Measurements from ENCODE around the gene NTM.

Gene NTM

DNA sequence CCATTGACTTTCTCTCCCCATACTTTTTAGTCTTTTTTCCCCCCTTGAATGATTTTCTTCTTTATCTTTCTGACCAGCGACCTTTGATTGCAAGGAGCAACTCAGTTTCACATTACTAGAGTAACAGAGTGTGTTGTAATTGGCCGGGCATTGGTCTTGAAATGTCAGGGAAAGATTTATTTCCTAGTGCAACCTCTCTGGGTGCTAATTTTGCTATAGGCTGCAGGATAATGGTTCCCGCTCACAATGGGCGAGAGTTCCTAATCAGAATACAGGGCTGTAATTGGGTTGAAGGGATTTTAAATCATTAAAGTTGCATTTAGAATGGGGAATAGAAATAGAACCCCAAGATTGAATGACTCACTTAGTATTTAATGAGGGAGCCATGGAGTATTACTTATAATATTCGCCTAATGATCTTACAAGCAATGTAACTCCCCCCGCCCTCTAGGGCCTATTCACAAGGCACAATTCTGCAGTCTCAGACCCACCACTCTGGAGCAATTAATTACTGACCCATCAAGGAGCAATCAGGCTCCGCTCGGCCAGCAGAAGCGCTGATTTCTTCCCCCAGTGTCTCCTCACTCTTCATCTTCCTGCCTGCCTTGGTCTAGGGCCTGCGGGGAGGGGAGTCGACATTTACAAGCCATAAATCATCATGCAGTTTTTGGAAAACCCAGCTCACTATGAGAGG is 725.9 kb downstream of the NTM start:
- Histone ChIP-seq H3K9me2 (replicated peaks; ENCODE audit: low read depth, low read length) (no peaks in the 10 kb centered on the region), H3K9ac (ENCODE audit: low read depth, low read length, poor library complexity, severe bottlenecking) (no peak overlapping the region)
- TF ChIP-seq, protein P1, sequence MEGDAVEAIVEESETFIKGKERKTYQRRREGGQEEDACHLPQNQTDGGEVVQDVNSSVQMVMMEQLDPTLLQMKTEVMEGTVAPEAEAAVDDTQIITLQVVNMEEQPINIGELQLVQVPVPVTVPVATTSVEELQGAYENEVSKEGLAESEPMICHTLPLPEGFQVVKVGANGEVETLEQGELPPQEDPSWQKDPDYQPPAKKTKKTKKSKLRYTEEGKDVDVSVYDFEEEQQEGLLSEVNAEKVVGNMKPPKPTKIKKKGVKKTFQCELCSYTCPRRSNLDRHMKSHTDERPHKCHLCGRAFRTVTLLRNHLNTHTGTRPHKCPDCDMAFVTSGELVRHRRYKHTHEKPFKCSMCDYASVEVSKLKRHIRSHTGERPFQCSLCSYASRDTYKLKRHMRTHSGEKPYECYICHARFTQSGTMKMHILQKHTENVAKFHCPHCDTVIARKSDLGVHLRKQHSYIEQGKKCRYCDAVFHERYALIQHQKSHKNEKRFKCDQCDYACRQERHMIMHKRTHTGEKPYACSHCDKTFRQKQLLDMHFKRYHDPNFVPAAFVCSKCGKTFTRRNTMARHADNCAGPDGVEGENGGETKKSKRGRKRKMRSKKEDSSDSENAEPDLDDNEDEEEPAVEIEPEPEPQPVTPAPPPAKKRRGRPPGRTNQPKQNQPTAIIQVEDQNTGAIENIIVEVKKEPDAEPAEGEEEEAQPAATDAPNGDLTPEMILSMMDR (conservative IDR thresholded peaks at IDR 0.05; ENCODE audit: low read length), result no peak
- TF ChIP-seq EZH2phosphoT487 (IDR thresholded peaks at IDR 0.05; ENCODE audit: borderline replicate concordance), result no peak

DNA sequence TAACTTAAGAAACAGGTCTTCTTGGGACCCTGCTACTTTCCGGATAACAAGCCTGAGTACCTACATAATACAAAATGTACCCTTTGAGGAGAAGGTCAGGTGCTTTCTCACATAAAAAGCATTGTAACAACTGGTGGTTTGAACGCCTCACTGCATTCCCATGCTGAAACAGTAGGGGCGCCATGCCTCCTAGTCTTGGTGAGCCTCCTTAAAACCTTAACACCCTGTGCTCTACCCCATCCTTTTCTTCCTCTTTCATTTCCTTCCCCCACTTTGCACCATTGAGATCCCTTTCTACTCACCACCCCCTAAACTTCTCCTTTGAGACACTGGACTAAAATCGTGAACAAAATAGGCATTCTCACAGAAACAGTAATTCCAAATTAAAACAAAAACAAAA is 729.3 kb downstream of the NTM start:
- Histone ChIP-seq H3K4me3 (ENCODE audit: low read length, poor library complexity, severe bottlenecking) (no peak overlapping the region), H3K4me2 (ENCODE audit: low read depth, low read length, poor library complexity, severe bottlenecking) (no peak overlapping the region), H3K9me2 (replicated peaks; ENCODE audit: low read depth, low read length) (no peaks in the 10 kb centered on the region), H2AFZ (ENCODE audit: low read length) (no peak overlapping the region), H3K4me1 (ENCODE audit: insufficient read depth, low read length, poor library complexity, severe bottlenecking) (peaks cover 13% of the 10 kb centered on the region), H3K27me3 (ENCODE audit: insufficient read depth, low read length, poor library complexity, severe bottlenecking) (no peaks in the 10 kb centered on the region), H3K9me3 (ENCODE audit: insufficient read depth, low read depth, low read length) (no peaks in the 10 kb centered on the region), H3F3A (ENCODE audit: low read depth) (no peaks in the 10 kb centered on the region), H4K20me1 (ENCODE audit: insufficient read depth, low read length, poor library complexity, severe bottlenecking) (no peaks in the 10 kb centered on the region), H3K36me3 (ENCODE audit: insufficient read depth, low read length) (no peaks in the 10 kb centered on the region), H3K79me2 (ENCODE audit: insufficient read depth, low read length) (no peaks in the 10 kb centered on the region), H3K9ac (ENCODE audit: low read depth, low read length, poor library complexity, severe bottlenecking) (no peak overlapping the region)
- TF ChIP-seq EZH2phosphoT487 (IDR thresholded peaks at IDR 0.05; ENCODE audit: borderline replicate concordance), result no peak
- TF ChIP-seq, protein P1 (conservative IDR thresholded peaks at IDR 0.05; ENCODE audit: low read length), result peak; percentile 72

More for the DNA sequence above, 725.9 kb downstream of the NTM start:
- H3K4me3 ChIP-seq (ENCODE audit: low read length, poor library complexity, severe bottlenecking), result no peak overlapping the region
- no peaks in the 10 kb centered on the region for H3F3A ChIP-seq (ENCODE audit: low read depth)
- no peaks in the 10 kb centered on the region for H3K79me2 ChIP-seq (ENCODE audit: insufficient read depth, low read length)
- H3K9me3 ChIP-seq (ENCODE audit: insufficient read depth, low read depth, low read length), result no peaks in the 10 kb centered on the region
- no peaks in the 10 kb centered on the region for H4K20me1 ChIP-seq (ENCODE audit: insufficient read depth, low read length, poor library complexity, severe bottlenecking)
- no peak overlapping the region for H2AFZ ChIP-seq (ENCODE audit: low read length)
- no peaks in the 10 kb centered on the region for H3K36me3 ChIP-seq (ENCODE audit: insufficient read depth, low read length)
- peaks cover 14% of the 10 kb centered on the region for H3K4me1 ChIP-seq (ENCODE audit: insufficient read depth, low read length, poor library complexity, severe bottlenecking)
- H3K4me2 ChIP-seq (ENCODE audit: low read depth, low read length, poor library complexity, severe bottlenecking), result no peak overlapping the region
- H3K27me3 ChIP-seq (ENCODE audit: insufficient read depth, low read length, poor library complexity, severe bottlenecking), result no peaks in the 10 kb centered on the region

DNA sequence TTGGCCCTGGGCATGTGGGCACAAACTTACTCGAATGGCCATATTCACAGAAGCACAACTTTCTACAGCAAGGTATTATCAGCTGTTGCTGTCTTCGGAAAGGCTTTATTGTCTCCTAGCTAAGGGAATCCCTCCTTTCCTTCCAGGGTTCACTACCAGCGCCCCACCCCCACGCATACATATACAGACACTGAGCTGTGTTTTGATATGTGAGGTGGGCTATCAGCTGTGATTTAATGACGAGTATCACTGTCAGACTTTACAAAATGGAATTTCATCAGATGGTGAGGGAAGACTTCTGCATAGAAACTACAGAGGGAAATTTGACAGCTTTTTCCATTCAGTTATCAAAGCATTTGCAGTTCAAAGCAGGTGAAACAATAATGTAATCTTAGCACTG is 730.2 kb downstream of the NTM start:
- H3K9ac ChIP-seq (ENCODE audit: low read depth, low read length, poor library complexity, severe bottlenecking), result no peak overlapping the region
- H3K4me3 ChIP-seq (ENCODE audit: low read length, poor library complexity, severe bottlenecking), result no peak overlapping the region
- no peaks in the 10 kb centered on the region for H3F3A ChIP-seq (ENCODE audit: low read depth)
- H3K4me2 ChIP-seq (ENCODE audit: low read depth, low read length, poor library complexity, severe bottlenecking), result no peak overlapping the region
- no peak overlapping the region for H2AFZ ChIP-seq (ENCODE audit: low read length)
- H3K9me2 ChIP-seq (replicated peaks; ENCODE audit: low read depth, low read length), result no peaks in the 10 kb centered on the region
- H4K20me1 ChIP-seq (ENCODE audit: insufficient read depth, low read length, poor library complexity, severe bottlenecking), result no peaks in the 10 kb centered on the region
- no peaks in the 10 kb centered on the region for H3K79me2 ChIP-seq (ENCODE audit: insufficient read depth, low read length)
- no peak for TF ChIP-seq EZH2phosphoT487 (IDR thresholded peaks at IDR 0.05; ENCODE audit: borderline replicate concordance)
- TF ChIP-seq, protein P1 (conservative IDR thresholded peaks at IDR 0.05; ENCODE audit: low read length), result no peak
- peaks cover 6% of the 10 kb centered on the region for H3K4me1 ChIP-seq (ENCODE audit: insufficient read depth, low read length, poor library complexity, severe bottlenecking)
- no peaks in the 10 kb centered on the region for H3K9me3 ChIP-seq (ENCODE audit: insufficient read depth, low read depth, low read length)
- H3K36me3 ChIP-seq (ENCODE audit: insufficient read depth, low read length), result no peaks in the 10 kb centered on the region
- H3K27me3 ChIP-seq (ENCODE audit: insufficient read depth, low read length, poor library complexity, severe bottlenecking), result no peaks in the 10 kb centered on the region

Data from Loucy (cell line).